ENCODE results near the gene AMACR. TPM values are rescaled to one million over a fixed set of nuclear protein-coding genes. Genes with fewer than 3 reads are reported as not detected.

Gene AMACR
- total and polyA plus RNA-seq, 10 of the 15 experiments (the other 5 are each of a cell fraction or from before 2014, with no cell fraction given): 2.6 to 20.4 (median 10.4) TPM

- TF ChIP-seq BHLHE40 (IDR thresholded peaks at IDR 0.05; ENCODE audit: borderline replicate concordance in 1 of 2, low read depth in 2 of 2, low read length in 1 of 2) (no peak), POLR2AphosphoS5 (IDR thresholded peaks at IDR 0.05; ENCODE audit: low read length) (no peak), HDGF (IDR thresholded peaks at IDR 0.05) (no peak), CHD1 (IDR thresholded peaks at IDR 0.05; ENCODE audit: low read depth, low read length) (no peak), BRCA1 (IDR thresholded peaks at IDR 0.05; ENCODE audit: low read depth, low read length) (no peak)
Observed at GRCh38 chr5:33938881-33939280, 69.0 kb downstream of the AMACR start (continued).

- in situ Hi-C loops (cut with MboI): no loop called here
- Histone ChIP-seq H3K79me2 (ENCODE audit: control insufficient read depth, insufficient read depth, low read length) (no peaks in the 10 kb centered on the region), H2AFZ (ENCODE audit: control insufficient read depth, low read depth, low read length) (no peak overlapping the region), H3K9ac (ENCODE audit: control insufficient read depth, insufficient read depth, low read length) (no peak overlapping the region), H3K4me2 (ENCODE audit: control insufficient read depth, insufficient read depth) (no peak overlapping the region), H3K4me1 (ENCODE audit: control insufficient read depth, insufficient read depth, low read length) (peaks cover 8% of the 10 kb centered on the region), H3K9me3 (replicated peaks; ENCODE audit: control insufficient read depth, insufficient read depth, low read length) (no peaks in the 10 kb centered on the region; the same call in 2 of the 3 replicates), H4K20me1 (ENCODE audit: control insufficient read depth, insufficient read depth) (no peaks in the 10 kb centered on the region), H3K27me3 (replicated peaks in 1 of 2; ENCODE audit: control insufficient read depth in 2 of 2, insufficient read depth in 2 of 2, low read length in 1 of 2) (no peaks in the 10 kb centered on the region; a peak in 1 of 4 replicates), H3K4me3 (no peak overlapping the region), H3K27ac (ENCODE audit: control insufficient read depth, insufficient read depth) (no peak overlapping the region), H3K36me3 (ENCODE audit: control insufficient read depth in 2 of 2, insufficient read depth in 2 of 2, low read length in 1 of 2) (no peaks in the 10 kb centered on the region)
- 73% methylated on average over 14 of the region's 14 CpGs for WGBS (ENCODE audit: insufficient coverage, insufficient replicate concordance, low lambda C conversion rate, missing lambda C conversion rate)
- CTCF ChIA-PET: no interaction called here
- RAD21 ChIA-PET (ENCODE audit: unreplicated experiment): interaction anchor here (1.2 kb wide), 1 partner anchor 31 kb away, joined by 3 read pairs; no protein-coding TSS in a partner anchor
- BruUV-seq (replicated peaks): no TSS peak
- intact Hi-C loops (cut with micrococcal nuclease; ENCODE audit: unreplicated experiment): no loop called here
- FAIRE-seq (no peak), ATAC-seq (no peak), DNase-seq (ENCODE audit: low read depth, low spot score) (no peak)
- POLR2A ChIA-PET: no interaction called here
- SMC1A ChIA-PET (ENCODE audit: uncharacterized antibody, unreplicated experiment): interaction anchor here (1.2 kb wide), 1 partner anchor 32 kb away, joined by 3 read pairs; no protein-coding TSS in a partner anchor
- TF ChIP-seq MAX (IDR thresholded peaks at IDR 0.05; ENCODE audit: low read depth, low read length): no peak
- no peak for TF ChIP-seq ELK1 (IDR thresholded peaks at IDR 0.05; ENCODE audit: low read depth, low read length)
- no peak for TF ChIP-seq CHD2 (IDR thresholded peaks at IDR 0.05; ENCODE audit: borderline replicate concordance, low read depth, low read length)
- no peak for TF ChIP-seq STAT1 (conservative IDR thresholded peaks at IDR 0.05)
- TF ChIP-seq HDAC6 (IDR thresholded peaks at IDR 0.05; ENCODE audit: unreplicated experiment): no peak
- no peak for TF ChIP-seq HCFC1 (IDR thresholded peaks at IDR 0.05; ENCODE audit: low read length)
- no peak for TF ChIP-seq RAD51 (IDR thresholded peaks at IDR 0.05)
- TF ChIP-seq FOXK2 (IDR thresholded peaks at IDR 0.05): no peak
- TF ChIP-seq, protein P1, sequence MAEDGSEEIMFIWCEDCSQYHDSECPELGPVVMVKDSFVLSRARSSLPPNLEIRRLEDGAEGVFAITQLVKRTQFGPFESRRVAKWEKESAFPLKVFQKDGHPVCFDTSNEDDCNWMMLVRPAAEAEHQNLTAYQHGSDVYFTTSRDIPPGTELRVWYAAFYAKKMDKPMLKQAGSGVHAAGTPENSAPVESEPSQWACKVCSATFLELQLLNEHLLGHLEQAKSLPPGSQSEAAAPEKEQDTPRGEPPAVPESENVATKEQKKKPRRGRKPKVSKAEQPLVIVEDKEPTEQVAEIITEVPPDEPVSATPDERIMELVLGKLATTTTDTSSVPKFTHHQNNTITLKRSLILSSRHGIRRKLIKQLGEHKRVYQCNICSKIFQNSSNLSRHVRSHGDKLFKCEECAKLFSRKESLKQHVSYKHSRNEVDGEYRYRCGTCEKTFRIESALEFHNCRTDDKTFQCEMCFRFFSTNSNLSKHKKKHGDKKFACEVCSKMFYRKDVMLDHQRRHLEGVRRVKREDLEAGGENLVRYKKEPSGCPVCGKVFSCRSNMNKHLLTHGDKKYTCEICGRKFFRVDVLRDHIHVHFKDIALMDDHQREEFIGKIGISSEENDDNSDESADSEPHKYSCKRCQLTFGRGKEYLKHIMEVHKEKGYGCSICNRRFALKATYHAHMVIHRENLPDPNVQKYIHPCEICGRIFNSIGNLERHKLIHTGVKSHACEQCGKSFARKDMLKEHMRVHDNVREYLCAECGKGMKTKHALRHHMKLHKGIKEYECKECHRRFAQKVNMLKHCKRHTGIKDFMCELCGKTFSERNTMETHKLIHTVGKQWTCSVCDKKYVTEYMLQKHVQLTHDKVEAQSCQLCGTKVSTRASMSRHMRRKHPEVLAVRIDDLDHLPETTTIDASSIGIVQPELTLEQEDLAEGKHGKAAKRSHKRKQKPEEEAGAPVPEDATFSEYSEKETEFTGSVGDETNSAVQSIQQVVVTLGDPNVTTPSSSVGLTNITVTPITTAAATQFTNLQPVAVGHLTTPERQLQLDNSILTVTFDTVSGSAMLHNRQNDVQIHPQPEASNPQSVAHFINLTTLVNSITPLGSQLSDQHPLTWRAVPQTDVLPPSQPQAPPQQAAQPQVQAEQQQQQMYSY (CRISPR knock-in tag; IDR thresholded peaks at IDR 0.05): no peak
- no peak for TF ChIP-seq ZBTB33 (IDR thresholded peaks at IDR 0.05)
- TF ChIP-seq KAT2A (conservative IDR thresholded peaks at IDR 0.05; ENCODE audit: control insufficient read depth, low read depth, low read length): no peak
- TF ChIP-seq TAF1 (IDR thresholded peaks at IDR 0.05; ENCODE audit: borderline replicate concordance, low read depth, low read length): no peak
- TF ChIP-seq RB1 (IDR thresholded peaks at IDR 0.05; ENCODE audit: borderline replicate concordance): no peak
Observed at GRCh38 chr5:33938507-33938796, 69.4 kb downstream of the AMACR start.

All from GM12878 (cell line).